ENCODE data around the gene TCN2. TPM values are rescaled to one million over a fixed set of nuclear protein-coding genes. Genes with fewer than 3 reads are reported as not detected.

Gene TCN2
- total RNA-seq, 4 donors from 2014 or later: 14.2 to 42.7 (median 33.3) TPM

DNA sequence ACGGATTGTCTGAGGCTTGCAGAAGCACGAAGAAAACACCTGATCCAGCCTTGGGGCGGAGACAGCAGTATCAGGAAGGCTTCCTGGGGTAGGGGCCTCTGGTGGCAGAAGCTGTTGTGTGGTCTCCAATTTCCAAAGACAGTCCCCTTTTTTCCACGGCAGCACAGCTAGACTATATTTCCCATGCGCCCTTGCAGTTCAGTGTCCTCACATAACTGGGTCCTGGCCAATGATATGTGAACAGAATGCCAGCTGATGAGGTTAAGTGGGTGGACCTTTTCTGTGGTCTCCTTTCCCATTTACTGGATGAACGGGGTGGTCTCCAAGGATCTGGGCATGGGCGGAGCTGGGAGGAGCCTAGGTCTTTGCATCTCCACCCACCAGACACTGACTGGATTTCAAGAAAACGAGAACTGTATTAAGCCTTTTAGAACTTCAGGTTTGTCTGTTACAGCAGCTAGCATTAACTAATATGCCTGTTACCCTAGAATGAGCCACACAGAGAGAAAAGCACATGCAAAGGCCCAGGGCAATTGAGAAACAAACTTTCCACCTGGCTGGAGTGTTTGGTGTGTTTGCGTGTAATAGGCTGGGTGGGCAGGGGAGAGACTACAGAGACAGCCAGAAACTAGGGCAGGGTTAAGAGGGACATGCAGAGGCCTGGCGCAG lies 38.7 kb upstream of the TCN2 start:
- Histone ChIP-seq H3K27ac (no peak overlapping the region), H3K27me3 (peaks cover 21% of the 10 kb centered on the region), H3K9me3 (no peaks in the 10 kb centered on the region), H3K4me1 (no peaks in the 10 kb centered on the region), H3K4me3 (no peak overlapping the region), H3K36me3 (no peaks in the 10 kb centered on the region)
- 46 to 70% methylated on average over 3 to 8 of the region's 10 CpGs for WGBS, 2 donors (ENCODE audit: low coverage in 1 of 2)
- TF ChIP-seq, protein P1, sequence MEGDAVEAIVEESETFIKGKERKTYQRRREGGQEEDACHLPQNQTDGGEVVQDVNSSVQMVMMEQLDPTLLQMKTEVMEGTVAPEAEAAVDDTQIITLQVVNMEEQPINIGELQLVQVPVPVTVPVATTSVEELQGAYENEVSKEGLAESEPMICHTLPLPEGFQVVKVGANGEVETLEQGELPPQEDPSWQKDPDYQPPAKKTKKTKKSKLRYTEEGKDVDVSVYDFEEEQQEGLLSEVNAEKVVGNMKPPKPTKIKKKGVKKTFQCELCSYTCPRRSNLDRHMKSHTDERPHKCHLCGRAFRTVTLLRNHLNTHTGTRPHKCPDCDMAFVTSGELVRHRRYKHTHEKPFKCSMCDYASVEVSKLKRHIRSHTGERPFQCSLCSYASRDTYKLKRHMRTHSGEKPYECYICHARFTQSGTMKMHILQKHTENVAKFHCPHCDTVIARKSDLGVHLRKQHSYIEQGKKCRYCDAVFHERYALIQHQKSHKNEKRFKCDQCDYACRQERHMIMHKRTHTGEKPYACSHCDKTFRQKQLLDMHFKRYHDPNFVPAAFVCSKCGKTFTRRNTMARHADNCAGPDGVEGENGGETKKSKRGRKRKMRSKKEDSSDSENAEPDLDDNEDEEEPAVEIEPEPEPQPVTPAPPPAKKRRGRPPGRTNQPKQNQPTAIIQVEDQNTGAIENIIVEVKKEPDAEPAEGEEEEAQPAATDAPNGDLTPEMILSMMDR (IDR thresholded peaks at IDR 0.05): no peak
- TF ChIP-seq EP300 (IDR thresholded peaks at IDR 0.05) (no peak), POLR2AphosphoS5 (IDR thresholded peaks at IDR 0.05) (no peak)
- ATAC-seq: no peak

DNA sequence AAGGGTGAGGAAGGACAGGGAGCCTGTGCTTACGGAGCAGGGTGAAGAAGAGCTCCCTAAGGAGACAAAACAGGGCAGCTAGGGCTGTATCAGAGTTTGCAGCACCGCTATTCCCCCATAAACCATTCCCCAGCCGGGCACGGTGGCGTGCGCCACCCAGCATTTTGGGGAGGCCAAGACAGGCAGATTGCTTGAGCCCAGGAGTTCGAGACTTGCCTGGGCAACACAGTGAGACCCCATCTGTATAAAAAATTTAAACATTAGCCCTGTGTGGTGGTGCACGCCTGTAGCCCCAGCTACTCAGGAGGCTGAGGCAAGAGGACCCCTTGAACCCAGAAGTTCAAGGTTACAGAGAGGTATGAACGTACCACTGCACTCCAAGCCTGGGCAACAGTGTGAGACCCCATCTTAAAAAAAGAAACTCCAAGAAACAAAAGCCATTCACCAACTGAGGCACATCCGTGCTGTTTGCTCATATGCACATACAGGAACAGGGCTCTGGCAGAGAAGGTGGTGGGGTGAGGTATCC lies 37.2 kb upstream of the TCN2 start:
- peaks cover 33% of the 10 kb centered on the region for H3K27me3 ChIP-seq
- H3K36me3 ChIP-seq: no peaks in the 10 kb centered on the region
- no peak for ATAC-seq
- no peak overlapping the region for H3K4me3 ChIP-seq
- 86% methylated on average over 10 of the region's 10 CpGs; no CpG with 5 or more reads in 1 of the 2 donors for WGBS, 2 donors (ENCODE audit: low coverage in 1 of 2)
- H3K27ac ChIP-seq: no peak overlapping the region
- TF ChIP-seq, protein P1 (IDR thresholded peaks at IDR 0.05): no peak
- TF ChIP-seq POLR2AphosphoS5 (IDR thresholded peaks at IDR 0.05) (no peak), POLR2A (IDR thresholded peaks at IDR 0.05) (no peak), EP300 (IDR thresholded peaks at IDR 0.05) (no peak)
- no peaks in the 10 kb centered on the region for H3K9me3 ChIP-seq
- peaks cover 0 to 2% (median 2%) of the 10 kb centered on the region in 3 donors for H3K4me1 ChIP-seq

DNA sequence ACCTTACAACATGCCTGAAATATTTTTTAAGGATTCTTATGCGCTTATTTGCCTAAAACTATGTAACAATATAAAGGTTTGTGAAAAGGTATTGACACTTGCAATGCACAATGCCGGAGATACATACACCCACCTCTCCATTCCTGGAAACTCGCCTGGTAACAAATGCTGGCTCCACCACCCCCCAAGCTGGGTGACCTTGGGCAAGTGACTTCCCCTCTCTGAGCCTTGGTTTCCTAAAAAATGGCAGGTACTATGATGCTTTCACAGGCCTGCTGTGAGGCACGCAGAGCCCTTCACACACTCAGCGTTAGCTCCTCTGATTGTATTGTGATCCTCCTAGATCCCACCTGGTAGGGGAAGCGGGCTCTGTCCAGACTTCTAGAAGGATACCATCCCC lies 34.8 kb upstream of the TCN2 start:
- Histone ChIP-seq H3K27me3 (peaks cover 35% of the 10 kb centered on the region), H3K27ac (no peak overlapping the region), H3K9me3 (no peaks in the 10 kb centered on the region), H3K4me1 (peaks cover 0 to 15% (median 5%) of the 10 kb centered on the region in 3 donors), H3K4me3 (no peak overlapping the region), H3K36me3 (peaks cover 0 to 23% of the 10 kb centered on the region in 2 donors)
- ATAC-seq: no peak
- WGBS, 2 donors (ENCODE audit: low coverage in 1 of 2): 69 to 84% methylated on average over 2 to 5 of the region's 6 CpGs
- TF ChIP-seq, protein P1 (IDR thresholded peaks at IDR 0.05): no peak
- no peak for TF ChIP-seq POLR2A (IDR thresholded peaks at IDR 0.05)

DNA sequence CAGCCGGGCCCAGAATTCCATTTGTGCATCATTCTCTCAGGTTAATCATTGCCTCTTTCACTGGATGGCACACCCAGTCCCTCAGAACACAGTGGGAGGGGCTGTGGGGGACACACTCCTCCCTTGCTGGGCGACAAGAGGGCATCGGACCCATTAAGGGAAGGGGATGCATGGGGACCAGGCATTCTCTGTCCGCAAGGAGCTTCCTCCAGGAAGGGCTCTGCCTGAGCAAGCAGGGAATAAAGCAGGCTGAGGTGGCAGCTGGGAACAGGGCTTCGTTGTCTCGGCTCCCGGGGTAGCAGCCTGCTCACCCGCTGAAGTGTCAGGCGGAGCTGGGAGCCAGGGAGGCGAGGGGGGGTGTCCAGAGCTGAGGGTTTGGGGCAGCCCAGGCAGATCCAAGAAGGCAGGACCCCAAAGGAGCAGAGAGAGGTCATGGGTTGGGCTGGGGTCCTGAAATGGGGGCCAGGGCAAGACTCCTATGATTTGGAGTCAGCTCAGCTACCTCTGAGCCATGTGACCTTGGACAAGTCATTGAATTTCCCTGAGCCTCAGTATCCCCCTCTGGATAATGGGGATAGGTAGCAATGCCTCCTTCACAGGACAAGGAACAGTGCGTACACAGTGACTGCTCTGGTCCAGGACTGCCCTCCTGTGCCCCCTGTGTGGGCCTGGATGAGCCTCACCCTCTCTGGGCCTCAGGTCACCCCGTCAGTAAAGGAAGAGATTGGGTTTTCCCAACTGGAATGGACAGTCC lies 34.0 kb upstream of the TCN2 start:
- WGBS, 2 donors (ENCODE audit: low coverage in 1 of 2): 57 to 67% methylated on average over 3 to 5 of the region's 12 CpGs
- H3K4me3 ChIP-seq: no peak overlapping the region
- peaks cover 27% of the 10 kb centered on the region for H3K27me3 ChIP-seq
- H3K9me3 ChIP-seq: no peaks in the 10 kb centered on the region
- H3K27ac ChIP-seq: no peak overlapping the region
- peaks cover 0 to 15% (median 5%) of the 10 kb centered on the region in 3 donors for H3K4me1 ChIP-seq
- ATAC-seq: no peak
- H3K36me3 ChIP-seq: peaks cover 0 to 31% of the 10 kb centered on the region in 2 donors
- TF ChIP-seq POLR2A (IDR thresholded peaks at IDR 0.05) (no peak), POLR2AphosphoS5 (IDR thresholded peaks at IDR 0.05) (no peak), EP300 (IDR thresholded peaks at IDR 0.05) (no peak)
- TF ChIP-seq, protein P1 (IDR thresholded peaks at IDR 0.05): no peak
